ENCODE data around the gene SLC30A1. TPM values are rescaled to one million over a fixed set of nuclear protein-coding genes. Genes with fewer than 3 reads are reported as not detected.

The SLC30A1 gene
- total RNA-seq, 2 donors from 2014 or later, result 12.5 to 22.0 TPM

DNA sequence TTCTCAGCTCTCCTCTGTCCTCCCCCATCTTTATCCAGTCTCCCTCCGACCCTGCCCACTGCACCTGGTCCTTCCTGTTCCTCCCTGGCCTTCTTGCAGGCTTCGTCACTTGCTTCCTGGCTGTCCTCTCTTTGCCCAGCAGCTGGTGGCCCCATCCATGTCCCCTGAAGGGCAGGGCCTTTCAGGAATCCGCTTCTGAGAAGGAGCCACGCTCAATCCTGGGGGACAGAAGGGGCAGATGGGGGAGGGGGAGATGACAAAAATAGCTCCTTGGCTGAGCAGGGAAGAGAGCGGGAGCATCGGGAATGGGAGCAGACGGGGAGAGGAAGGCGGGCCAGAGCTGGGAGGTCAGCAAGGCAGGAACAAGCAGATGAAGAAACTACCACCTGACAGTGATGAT is 40.7 kb downstream of the SLC30A1 start:
- whole genome bisulfite sequencing, result 81% methylated on average over 8 of the region's 8 CpGs

DNA sequence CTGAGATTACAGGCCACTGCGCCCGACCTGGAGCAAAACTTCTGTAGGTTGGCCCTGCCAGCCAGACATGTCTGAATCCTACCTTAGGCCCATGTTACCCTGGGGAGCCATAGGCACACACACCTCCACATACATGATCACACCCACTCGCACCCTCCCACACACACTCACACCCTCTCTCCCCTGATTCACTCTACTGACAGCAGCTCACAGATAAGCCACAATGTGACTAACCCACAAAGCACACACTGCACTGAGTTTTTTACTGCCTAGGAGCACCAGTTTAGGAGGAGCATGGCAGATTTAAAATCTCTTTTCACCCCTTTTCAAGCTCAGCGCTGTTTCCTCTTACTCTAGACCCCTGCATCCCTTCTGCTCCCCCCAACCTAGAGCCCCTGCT is 41.7 kb downstream of the SLC30A1 start:
- Histone ChIP-seq H3K9me3 (no peaks in the 10 kb centered on the region), H3K4me3 (no peak overlapping the region), H3K27me3 (replicated peaks; ENCODE audit: insufficient read depth) (no peaks in the 10 kb centered on the region), H3K36me3 (no peaks in the 10 kb centered on the region), H3K4me1 (replicated peaks) (no peaks in the 10 kb centered on the region), H3K27ac (no peak overlapping the region)
- no peak for DNase-seq (ENCODE audit: low spot score)
- TF ChIP-seq POLR2A (IDR thresholded peaks at IDR 0.05) (no peak), POLR2AphosphoS5 (IDR thresholded peaks at IDR 0.05) (no peak)
- TF ChIP-seq, protein P1, sequence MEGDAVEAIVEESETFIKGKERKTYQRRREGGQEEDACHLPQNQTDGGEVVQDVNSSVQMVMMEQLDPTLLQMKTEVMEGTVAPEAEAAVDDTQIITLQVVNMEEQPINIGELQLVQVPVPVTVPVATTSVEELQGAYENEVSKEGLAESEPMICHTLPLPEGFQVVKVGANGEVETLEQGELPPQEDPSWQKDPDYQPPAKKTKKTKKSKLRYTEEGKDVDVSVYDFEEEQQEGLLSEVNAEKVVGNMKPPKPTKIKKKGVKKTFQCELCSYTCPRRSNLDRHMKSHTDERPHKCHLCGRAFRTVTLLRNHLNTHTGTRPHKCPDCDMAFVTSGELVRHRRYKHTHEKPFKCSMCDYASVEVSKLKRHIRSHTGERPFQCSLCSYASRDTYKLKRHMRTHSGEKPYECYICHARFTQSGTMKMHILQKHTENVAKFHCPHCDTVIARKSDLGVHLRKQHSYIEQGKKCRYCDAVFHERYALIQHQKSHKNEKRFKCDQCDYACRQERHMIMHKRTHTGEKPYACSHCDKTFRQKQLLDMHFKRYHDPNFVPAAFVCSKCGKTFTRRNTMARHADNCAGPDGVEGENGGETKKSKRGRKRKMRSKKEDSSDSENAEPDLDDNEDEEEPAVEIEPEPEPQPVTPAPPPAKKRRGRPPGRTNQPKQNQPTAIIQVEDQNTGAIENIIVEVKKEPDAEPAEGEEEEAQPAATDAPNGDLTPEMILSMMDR (IDR thresholded peaks at IDR 0.05), result no peak
- 88% methylated on average over 4 of the region's 4 CpGs for WGBS
- intact Hi-C loops (cut with DNase I), result no loop called here

More for the DNA sequence above, 40.7 kb downstream of the SLC30A1 start:
- Histone ChIP-seq H3K4me1 (replicated peaks) (no peaks in the 10 kb centered on the region), H3K27ac (no peak overlapping the region), H3K4me3 (no peak overlapping the region), H3K27me3 (replicated peaks; ENCODE audit: insufficient read depth) (no peaks in the 10 kb centered on the region), H3K9me3 (no peaks in the 10 kb centered on the region), H3K36me3 (no peaks in the 10 kb centered on the region)
- TF ChIP-seq, protein P1 (IDR thresholded peaks at IDR 0.05), result no peak
- TF ChIP-seq POLR2AphosphoS5 (IDR thresholded peaks at IDR 0.05) (no peak), POLR2A (IDR thresholded peaks at IDR 0.05) (no peak)
- DNase-seq (ENCODE audit: low spot score), result no peak
- intact Hi-C loops (cut with DNase I), result no loop called here

DNA sequence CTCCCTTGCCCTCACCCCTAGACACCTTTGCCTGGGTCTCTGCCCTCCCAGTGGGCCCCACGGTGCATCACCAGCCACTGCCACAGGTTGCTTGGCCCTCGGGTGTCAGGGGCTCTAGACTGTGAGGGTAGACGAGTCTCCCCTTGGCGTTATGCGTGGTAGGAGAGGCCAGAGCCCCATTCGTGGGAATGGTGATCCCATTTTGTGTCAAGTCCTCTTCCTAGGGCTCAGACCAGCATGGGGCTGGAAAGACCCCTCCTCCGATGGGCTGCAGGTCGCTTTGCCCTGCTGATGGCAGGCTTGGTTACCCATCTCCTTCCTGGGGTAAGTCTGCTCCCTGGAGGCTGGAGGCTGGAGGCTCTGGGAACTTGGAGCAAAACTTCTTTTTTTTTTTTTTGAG is 42.4 kb downstream of the SLC30A1 start:
- Histone ChIP-seq H3K27me3 (replicated peaks; ENCODE audit: insufficient read depth) (no peaks in the 10 kb centered on the region), H3K9me3 (no peaks in the 10 kb centered on the region), H3K4me3 (no peak overlapping the region), H3K36me3 (no peaks in the 10 kb centered on the region), H3K27ac (no peak overlapping the region), H3K4me1 (replicated peaks) (no peaks in the 10 kb centered on the region)
- intact Hi-C loops (cut with DNase I), result no loop called here
- no peak for DNase-seq (ENCODE audit: low spot score)
- no peak for TF ChIP-seq POLR2A (IDR thresholded peaks at IDR 0.05)
- no peak for TF ChIP-seq POLR2AphosphoS5 (IDR thresholded peaks at IDR 0.05)
- TF ChIP-seq, protein P1 (IDR thresholded peaks at IDR 0.05), result no peak
- 91% methylated on average over 8 of the region's 8 CpGs for WGBS

DNA sequence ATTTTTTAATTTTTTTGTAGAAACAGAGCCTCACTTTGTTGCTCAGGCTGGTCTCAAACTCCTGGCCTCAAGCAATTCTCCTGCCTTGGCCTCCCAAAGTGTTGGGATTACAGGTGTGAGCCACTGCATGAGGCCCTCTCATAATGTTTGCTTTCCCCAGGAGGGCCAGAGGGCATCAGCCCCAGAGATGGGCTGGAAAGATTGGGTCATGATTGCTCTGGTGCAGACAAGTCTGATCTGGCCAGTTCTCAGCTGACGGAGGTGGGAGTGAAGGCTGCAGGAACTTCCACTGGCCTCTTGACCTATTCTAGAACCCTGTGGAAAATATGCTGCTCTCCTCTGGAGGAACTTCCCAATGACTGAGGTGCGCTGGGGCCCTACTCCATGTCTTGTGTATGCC is 43.6 kb downstream of the SLC30A1 start:
- TF ChIP-seq POLR2A (IDR thresholded peaks at IDR 0.05), result no peak
- TF ChIP-seq, protein P1 (IDR thresholded peaks at IDR 0.05), result no peak
- TF ChIP-seq POLR2AphosphoS5 (IDR thresholded peaks at IDR 0.05), result no peak

DNA sequence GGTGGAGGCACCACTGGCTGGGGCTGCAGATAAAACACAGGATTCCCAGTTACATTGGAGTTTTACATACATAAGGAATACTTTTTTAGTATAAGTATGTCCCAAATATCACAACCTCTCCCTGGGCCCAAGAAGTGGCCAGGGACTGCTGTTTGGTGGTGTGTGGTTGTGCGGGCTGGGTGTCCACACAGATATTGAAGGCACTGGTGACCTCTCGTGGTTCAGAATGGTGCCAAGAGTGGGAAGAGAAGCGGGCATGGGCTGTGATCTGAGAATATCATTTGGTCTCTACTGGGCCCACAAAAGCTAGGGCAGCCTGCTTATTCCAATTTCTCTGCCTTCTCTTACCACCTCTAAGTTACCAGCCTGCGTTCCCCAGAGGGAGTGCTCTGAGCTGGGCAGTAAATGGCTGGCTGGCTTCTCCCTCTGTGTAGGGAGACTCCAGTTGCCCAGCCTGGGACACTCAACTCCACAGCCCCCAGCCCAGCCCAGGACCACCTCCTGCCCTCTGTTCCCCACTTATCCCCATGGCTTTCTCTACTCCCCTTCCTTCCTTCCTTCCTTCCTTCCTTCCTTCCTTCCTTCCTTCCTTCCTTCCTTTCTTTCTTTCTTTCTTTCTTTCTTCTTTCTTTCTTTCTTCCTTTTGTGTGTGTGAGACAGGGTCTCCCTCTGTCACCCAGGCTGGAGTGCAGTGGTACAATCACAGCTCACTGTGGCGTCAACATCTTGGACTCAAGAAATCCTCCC is 44.2 kb downstream of the SLC30A1 start:
- H3K4me1 ChIP-seq (replicated peaks), result no peaks in the 10 kb centered on the region
- TF ChIP-seq POLR2AphosphoS5 (IDR thresholded peaks at IDR 0.05), result no peak
- no peak for TF ChIP-seq POLR2A (IDR thresholded peaks at IDR 0.05)
- TF ChIP-seq, protein P1 (IDR thresholded peaks at IDR 0.05), result no peak
- intact Hi-C loops (cut with DNase I), result no loop called here
- 91% methylated on average over 5 of the region's 5 CpGs for WGBS
- no peak overlapping the region for H3K27ac ChIP-seq
- DNase-seq (ENCODE audit: low spot score), result no peak
- H3K9me3 ChIP-seq, result no peaks in the 10 kb centered on the region
- H3K27me3 ChIP-seq (replicated peaks; ENCODE audit: insufficient read depth), result no peaks in the 10 kb centered on the region
- H3K4me3 ChIP-seq, result no peak overlapping the region
- H3K36me3 ChIP-seq, result no peaks in the 10 kb centered on the region

More for the DNA sequence above, 43.6 kb downstream of the SLC30A1 start:
- WGBS, result 94% methylated on average over 2 of the region's 2 CpGs
- DNase-seq (ENCODE audit: low spot score), result no peak
- Histone ChIP-seq H3K27ac (no peak overlapping the region), H3K27me3 (replicated peaks; ENCODE audit: insufficient read depth) (no peaks in the 10 kb centered on the region), H3K4me3 (no peak overlapping the region), H3K36me3 (no peaks in the 10 kb centered on the region), H3K4me1 (replicated peaks) (no peaks in the 10 kb centered on the region), H3K9me3 (no peaks in the 10 kb centered on the region)
- intact Hi-C loops (cut with DNase I), result no loop called here
